ENCODE measurements around the gene SNTG2.

GRCh38 chr2:979069-979928, 28.6 kb downstream of the SNTG2 start:
- TF ChIP-seq KAT7 (CRISPR knock-in tag; IDR thresholded peaks at IDR 0.05; ENCODE audit: borderline replicate concordance) (no peak), CTCF (IDR thresholded peaks at IDR 0.05) (no peak), NR3C1 (CRISPR knock-in tag; conservative IDR thresholded peaks at IDR 0.05; ENCODE audit: low read depth) (no peak), GABPB1 (CRISPR knock-in tag; IDR thresholded peaks at IDR 0.05) (no peak), SP1 (CRISPR knock-in tag; conservative IDR thresholded peaks at IDR 0.05) (no peak), ATF1 (CRISPR knock-in tag; IDR thresholded peaks at IDR 0.05) (no peak), IRF1 (CRISPR knock-in tag; IDR thresholded peaks at IDR 0.05) (no peak), NFYB (CRISPR knock-in tag; conservative IDR thresholded peaks at IDR 0.05; ENCODE audit: low read depth) (no peak), MAX (CRISPR knock-in tag; IDR thresholded peaks at IDR 0.05) (no peak)
- TF ChIP-seq, protein P1, sequence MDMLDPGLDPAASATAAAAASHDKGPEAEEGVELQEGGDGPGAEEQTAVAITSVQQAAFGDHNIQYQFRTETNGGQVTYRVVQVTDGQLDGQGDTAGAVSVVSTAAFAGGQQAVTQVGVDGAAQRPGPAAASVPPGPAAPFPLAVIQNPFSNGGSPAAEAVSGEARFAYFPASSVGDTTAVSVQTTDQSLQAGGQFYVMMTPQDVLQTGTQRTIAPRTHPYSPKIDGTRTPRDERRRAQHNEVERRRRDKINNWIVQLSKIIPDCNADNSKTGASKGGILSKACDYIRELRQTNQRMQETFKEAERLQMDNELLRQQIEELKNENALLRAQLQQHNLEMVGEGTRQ (CRISPR knock-in tag; IDR thresholded peaks at IDR 0.05): no peak
